ENCODE data around the gene HNRNPAB.
A peak's percentile ranks its signal among the peaks of the same experiment; 100 is the strongest.

The HNRNPAB gene

GRCh38 chr5:178207917-178208280 is 3.6 kb downstream of the HNRNPAB start:
- peak overlapping the region; percentile 81 for H3K27ac ChIP-seq (ENCODE audit: low read length)
- no peaks in the 10 kb centered on the region for H3K27me3 ChIP-seq (ENCODE audit: low read depth, low read length)
- peaks cover 63 to 67% of the 10 kb centered on the region in 2 donors for H3K36me3 ChIP-seq (ENCODE audit: control insufficient read depth in 1 of 2, insufficient read depth in 2 of 2, low read length in 2 of 2)
- H3K9me3 ChIP-seq (ENCODE audit: control insufficient read depth in 1 of 2, low read length in 2 of 2) = no peaks in the 10 kb centered on the region
- H3K4me3 ChIP-seq (ENCODE audit: low read depth in 1 of 2, low read length in 2 of 2) = no peak overlapping the region
- H3K4me1 ChIP-seq (ENCODE audit: control insufficient read depth in 1 of 2, insufficient read depth in 2 of 2, low read length in 2 of 2) = peaks cover 22 to 25% of the 10 kb centered on the region in 2 donors

- no peaks in the 10 kb centered on the region for H3K27me3 ChIP-seq (ENCODE audit: low read depth, low read length)
- no peak overlapping the region for H3K4me3 ChIP-seq (ENCODE audit: low read depth in 1 of 2, low read length in 2 of 2)
- peak overlapping the region; percentile 81 for H3K27ac ChIP-seq (ENCODE audit: low read length)
- H3K36me3 ChIP-seq (ENCODE audit: control insufficient read depth in 1 of 2, insufficient read depth in 2 of 2, low read length in 2 of 2) = peaks cover 71 to 75% of the 10 kb centered on the region in 2 donors
- H3K4me1 ChIP-seq (ENCODE audit: control insufficient read depth in 1 of 2, insufficient read depth in 2 of 2, low read length in 2 of 2) = peaks cover 22 to 25% of the 10 kb centered on the region in 2 donors
- H3K9me3 ChIP-seq (ENCODE audit: control insufficient read depth in 1 of 2, low read length in 2 of 2) = no peaks in the 10 kb centered on the region
Measured at GRCh38 chr5:178208540-178209227, 4.4 kb downstream of the HNRNPAB start.

GRCh38 chr5:178209334-178210072 is 5.2 kb downstream of the HNRNPAB start:
- no peaks in the 10 kb centered on the region for H3K27me3 ChIP-seq (ENCODE audit: low read depth, low read length)
- H3K4me1 ChIP-seq (ENCODE audit: control insufficient read depth in 1 of 2, insufficient read depth in 2 of 2, low read length in 2 of 2) = peaks cover 22 to 30% of the 10 kb centered on the region in 2 donors
- H3K9me3 ChIP-seq (ENCODE audit: control insufficient read depth in 1 of 2, low read length in 2 of 2) = no peaks in the 10 kb centered on the region
- peak overlapping the region; percentile 81 for H3K27ac ChIP-seq (ENCODE audit: low read length)
- peaks cover 79 to 83% of the 10 kb centered on the region in 2 donors for H3K36me3 ChIP-seq (ENCODE audit: control insufficient read depth in 1 of 2, insufficient read depth in 2 of 2, low read length in 2 of 2)
- H3K4me3 ChIP-seq (ENCODE audit: low read depth in 1 of 2, low read length in 2 of 2) = no peak overlapping the region

GRCh38 chr5:178210073-178210535 is 5.8 kb downstream of the HNRNPAB start:
- Histone ChIP-seq H3K36me3 (ENCODE audit: control insufficient read depth in 1 of 2, insufficient read depth in 2 of 2, low read length in 2 of 2) (peaks cover 85 to 89% of the 10 kb centered on the region in 2 donors), H3K9me3 (ENCODE audit: control insufficient read depth in 1 of 2, low read length in 2 of 2) (no peaks in the 10 kb centered on the region), H3K4me3 (ENCODE audit: low read depth in 1 of 2, low read length in 2 of 2) (no peak overlapping the region), H3K27me3 (ENCODE audit: low read depth, low read length) (no peaks in the 10 kb centered on the region), H3K27ac (ENCODE audit: low read length) (peak overlapping the region; percentile 29), H3K4me1 (ENCODE audit: control insufficient read depth in 1 of 2, insufficient read depth in 2 of 2, low read length in 2 of 2) (peaks cover 22 to 30% of the 10 kb centered on the region in 2 donors)

- Histone ChIP-seq H3K36me3 (ENCODE audit: control insufficient read depth in 1 of 2, insufficient read depth in 2 of 2, low read length in 2 of 2) (peaks cover 91 to 95% of the 10 kb centered on the region in 2 donors), H3K9me3 (ENCODE audit: control insufficient read depth in 1 of 2, low read length in 2 of 2) (no peaks in the 10 kb centered on the region), H3K27ac (ENCODE audit: low read length) (peak overlapping the region; percentile 29), H3K4me3 (ENCODE audit: low read depth in 1 of 2, low read length in 2 of 2) (no peak overlapping the region), H3K4me1 (ENCODE audit: control insufficient read depth in 1 of 2, insufficient read depth in 2 of 2, low read length in 2 of 2) (peaks cover 19 to 30% of the 10 kb centered on the region in 2 donors), H3K27me3 (ENCODE audit: low read depth, low read length) (no peaks in the 10 kb centered on the region)
Measured at GRCh38 chr5:178210686-178211085, 6.4 kb downstream of the HNRNPAB start.

GRCh38 chr5:178211095-178212048 is 7.0 kb downstream of the HNRNPAB start:
- H3K27ac ChIP-seq (ENCODE audit: low read length) = peak overlapping the region; percentile 51
- H3K4me3 ChIP-seq (ENCODE audit: low read depth in 1 of 2, low read length in 2 of 2) = no peak overlapping the region
- no peaks in the 10 kb centered on the region for H3K27me3 ChIP-seq (ENCODE audit: low read depth, low read length)
- no peaks in the 10 kb centered on the region for H3K9me3 ChIP-seq (ENCODE audit: control insufficient read depth in 1 of 2, low read length in 2 of 2)
- H3K36me3 ChIP-seq (ENCODE audit: control insufficient read depth in 1 of 2, insufficient read depth in 2 of 2, low read length in 2 of 2) = peaks cover 96 to 98% of the 10 kb centered on the region in 2 donors
- H3K4me1 ChIP-seq (ENCODE audit: control insufficient read depth in 1 of 2, insufficient read depth in 2 of 2, low read length in 2 of 2) = peaks cover 12 to 24% of the 10 kb centered on the region in 2 donors

GRCh38 chr5:178212241-178213002 is 8.1 kb downstream of the HNRNPAB start:
- H3K36me3 ChIP-seq (ENCODE audit: control insufficient read depth in 1 of 2, insufficient read depth in 2 of 2, low read length in 2 of 2) = peaks cover 88 to 93% of the 10 kb centered on the region in 2 donors
- no peaks in the 10 kb centered on the region for H3K27me3 ChIP-seq (ENCODE audit: low read depth, low read length)
- H3K27ac ChIP-seq (ENCODE audit: low read length) = peak overlapping the region; percentile 42
- H3K9me3 ChIP-seq (ENCODE audit: control insufficient read depth in 1 of 2, low read length in 2 of 2) = no peaks in the 10 kb centered on the region
- H3K4me1 ChIP-seq (ENCODE audit: control insufficient read depth in 1 of 2, insufficient read depth in 2 of 2, low read length in 2 of 2) = peaks cover 2 to 16% of the 10 kb centered on the region in 2 donors
- H3K4me3 ChIP-seq (ENCODE audit: low read depth in 1 of 2, low read length in 2 of 2) = no peak overlapping the region

- H3K4me1 ChIP-seq (ENCODE audit: control insufficient read depth in 1 of 2, insufficient read depth in 2 of 2, low read length in 2 of 2) = peaks cover 0 to 11% of the 10 kb centered on the region in 2 donors
- no peak overlapping the region for H3K4me3 ChIP-seq (ENCODE audit: low read depth in 1 of 2, low read length in 2 of 2)
- H3K9me3 ChIP-seq (ENCODE audit: control insufficient read depth in 1 of 2, low read length in 2 of 2) = no peaks in the 10 kb centered on the region
- peak overlapping the region; percentile 42 for H3K27ac ChIP-seq (ENCODE audit: low read length)
- no peaks in the 10 kb centered on the region for H3K27me3 ChIP-seq (ENCODE audit: low read depth, low read length)
- H3K36me3 ChIP-seq (ENCODE audit: control insufficient read depth in 1 of 2, insufficient read depth in 2 of 2, low read length in 2 of 2) = peaks cover 82 to 87% of the 10 kb centered on the region in 2 donors
Measured at GRCh38 chr5:178213003-178213461, 8.7 kb downstream of the HNRNPAB start.

- no peaks in the 10 kb centered on the region for H3K9me3 ChIP-seq (ENCODE audit: control insufficient read depth in 1 of 2, low read length in 2 of 2)
- peaks cover 0 to 8% of the 10 kb centered on the region in 2 donors for H3K4me1 ChIP-seq (ENCODE audit: control insufficient read depth in 1 of 2, insufficient read depth in 2 of 2, low read length in 2 of 2)
- peaks cover 75 to 87% of the 10 kb centered on the region in 2 donors for H3K36me3 ChIP-seq (ENCODE audit: control insufficient read depth in 1 of 2, insufficient read depth in 2 of 2, low read length in 2 of 2)
- no peak overlapping the region for H3K4me3 ChIP-seq (ENCODE audit: low read depth in 1 of 2, low read length in 2 of 2)
- peak overlapping the region; percentile 42 for H3K27ac ChIP-seq (ENCODE audit: low read length)
- no peaks in the 10 kb centered on the region for H3K27me3 ChIP-seq (ENCODE audit: low read depth, low read length)
Measured at GRCh38 chr5:178213748-178214151, 9.4 kb downstream of the HNRNPAB start.

- H3K36me3 ChIP-seq (ENCODE audit: control insufficient read depth in 1 of 2, insufficient read depth in 2 of 2, low read length in 2 of 2) = peaks cover 69 to 83% of the 10 kb centered on the region in 2 donors
- H3K27ac ChIP-seq (ENCODE audit: low read length) = peak overlapping the region; percentile 42
- no peak overlapping the region for H3K4me3 ChIP-seq (ENCODE audit: low read depth in 1 of 2, low read length in 2 of 2)
- H3K4me1 ChIP-seq (ENCODE audit: control insufficient read depth in 1 of 2, insufficient read depth in 2 of 2, low read length in 2 of 2) = peaks cover 0 to 5% of the 10 kb centered on the region in 2 donors
- H3K9me3 ChIP-seq (ENCODE audit: control insufficient read depth in 1 of 2, low read length in 2 of 2) = no peaks in the 10 kb centered on the region
- no peaks in the 10 kb centered on the region for H3K27me3 ChIP-seq (ENCODE audit: low read depth, low read length)
Measured at GRCh38 chr5:178214160-178214803, 9.9 kb downstream of the HNRNPAB start.

Data from muscle layer of duodenum (tissue), 2 donors.